SK-N-SH treated with all-trans-retinoic acid at 6 μM for 48 hours (cell line): ENCODE measurements around the gene LRRC53.

Experiments
- ARNTL ChIP-seq: fragments of 450-650 bp; formaldehyde crosslinking; IDR thresholded peaks from 2 replicates; pipeline ENCODE4 v1.5.0; 2020; ENCODE audit warnings: low read depth, mild to moderate bottlenecking, moderate library complexity, borderline replicate concordance
- BACH2 ChIP-seq: fragments of 250-450 bp; sonication (Bioruptor Pico); IDR thresholded peaks from 2 replicates; pipeline ENCODE4 v1.9.0; 2021; ENCODE audit warnings: mild to moderate bottlenecking, borderline replicate concordance
- ESRRG ChIP-seq: fragments of 250-450 bp; sonication (Bioruptor Pico); IDR thresholded peaks from 2 replicates; pipeline ENCODE4 v1.6.1; 2021; ENCODE audit warnings: mild to moderate bottlenecking
- ISL1 ChIP-seq: fragments of 250-450 bp; sonication (Bioruptor Pico); IDR thresholded peaks from 2 replicates; pipeline ENCODE4 v2.1.2; 2022; ENCODE audit warnings: mild to moderate bottlenecking, moderate library complexity
- PPARA ChIP-seq: fragments of 250-450 bp; sonication (Bioruptor Pico); IDR thresholded peaks from 2 replicates; pipeline ENCODE4 v1.5.0; 2020; ENCODE audit warnings: mild to moderate bottlenecking, borderline replicate concordance
- SNAI2 ChIP-seq: fragments of 250-450 bp; sonication (Bioruptor Pico); IDR thresholded peaks from 2 replicates; pipeline ENCODE4 v1.5.0; 2020; ENCODE audit warnings: mild to moderate bottlenecking, moderate library complexity
- ZFP30 ChIP-seq: fragments of 450-650 bp; formaldehyde crosslinking; IDR thresholded peaks from 2 replicates; pipeline ENCODE4 v1.5.0; 2022; ENCODE audit warnings: mild to moderate bottlenecking, moderate library complexity
- ZNF565 ChIP-seq: fragments of 450-650 bp; formaldehyde crosslinking; conservative IDR thresholded peaks from 2 replicates; pipeline ENCODE4 v1.5.0; 2020; ENCODE audit warnings: low read depth, mild to moderate bottlenecking, moderate library complexity
- ZNF8 ChIP-seq: fragments of 450-650 bp; formaldehyde crosslinking; IDR thresholded peaks from 2 replicates; pipeline ENCODE4 v1.5.0; 2020; ENCODE audit warnings: mild to moderate bottlenecking, moderate library complexity
- TF ChIP-seq, protein P1 (sequence below): fragments of 250-450 bp; sonication (Bioruptor Pico); IDR thresholded peaks from 2 replicates; pipeline ENCODE4 v1.5.1; 2020; ENCODE audit warnings: low read depth, mild to moderate bottlenecking, moderate library complexity
- TF ChIP-seq, protein P2 (sequence below): fragments of 250-450 bp; sonication (Bioruptor Pico); IDR thresholded peaks from 2 replicates; pipeline ENCODE4 v1.5.0; 2020; ENCODE audit warnings: mild to moderate bottlenecking, moderate library complexity
- TF ChIP-seq, protein P3 (sequence below): fragments of 250-450 bp; sonication (Bioruptor Pico); IDR thresholded peaks from 2 replicates; pipeline ENCODE4 v1.5.1; 2021; ENCODE audit warnings: mild to moderate bottlenecking, moderate library complexity

DNA sequence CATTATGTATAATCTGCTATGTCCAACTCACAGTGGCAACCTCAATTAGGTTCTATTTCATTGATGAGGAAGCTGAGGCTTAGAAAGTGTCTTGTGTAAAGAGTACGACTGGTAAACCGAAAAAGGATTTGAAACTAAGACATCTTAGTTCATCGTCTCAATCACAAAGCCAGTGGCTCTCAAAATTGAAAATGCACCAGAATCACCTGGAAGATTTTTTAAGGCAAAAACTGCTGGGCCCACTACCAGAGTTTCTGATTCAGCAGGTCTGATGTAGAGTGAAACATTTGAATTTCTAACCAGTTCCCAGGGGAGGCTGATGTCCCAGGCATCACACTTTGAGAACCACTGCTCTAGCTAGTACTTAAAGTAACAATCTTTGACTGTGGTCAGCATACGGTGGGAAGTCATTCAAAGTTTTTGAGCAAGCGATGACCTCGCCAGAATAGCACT lies 5.2 kb upstream of the LRRC53 start:
- TF ChIP-seq ISL1 (CRISPR knock-in tag), result no peak
- TF ChIP-seq ARNTL (CRISPR knock-in tag), result no peak
- TF ChIP-seq, protein P1, sequence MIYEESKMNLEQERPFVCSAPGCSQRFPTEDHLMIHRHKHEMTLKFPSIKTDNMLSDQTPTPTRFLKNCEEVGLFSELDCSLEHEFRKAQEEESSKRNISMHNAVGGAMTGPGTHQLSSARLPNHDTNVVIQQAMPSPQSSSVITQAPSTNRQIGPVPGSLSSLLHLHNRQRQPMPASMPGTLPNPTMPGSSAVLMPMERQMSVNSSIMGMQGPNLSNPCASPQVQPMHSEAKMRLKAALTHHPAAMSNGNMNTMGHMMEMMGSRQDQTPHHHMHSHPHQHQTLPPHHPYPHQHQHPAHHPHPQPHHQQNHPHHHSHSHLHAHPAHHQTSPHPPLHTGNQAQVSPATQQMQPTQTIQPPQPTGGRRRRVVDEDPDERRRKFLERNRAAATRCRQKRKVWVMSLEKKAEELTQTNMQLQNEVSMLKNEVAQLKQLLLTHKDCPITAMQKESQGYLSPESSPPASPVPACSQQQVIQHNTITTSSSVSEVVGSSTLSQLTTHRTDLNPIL (CRISPR knock-in tag), result no peak
- TF ChIP-seq ZFP30 (CRISPR knock-in tag), result no peak
- TF ChIP-seq, protein P2, sequence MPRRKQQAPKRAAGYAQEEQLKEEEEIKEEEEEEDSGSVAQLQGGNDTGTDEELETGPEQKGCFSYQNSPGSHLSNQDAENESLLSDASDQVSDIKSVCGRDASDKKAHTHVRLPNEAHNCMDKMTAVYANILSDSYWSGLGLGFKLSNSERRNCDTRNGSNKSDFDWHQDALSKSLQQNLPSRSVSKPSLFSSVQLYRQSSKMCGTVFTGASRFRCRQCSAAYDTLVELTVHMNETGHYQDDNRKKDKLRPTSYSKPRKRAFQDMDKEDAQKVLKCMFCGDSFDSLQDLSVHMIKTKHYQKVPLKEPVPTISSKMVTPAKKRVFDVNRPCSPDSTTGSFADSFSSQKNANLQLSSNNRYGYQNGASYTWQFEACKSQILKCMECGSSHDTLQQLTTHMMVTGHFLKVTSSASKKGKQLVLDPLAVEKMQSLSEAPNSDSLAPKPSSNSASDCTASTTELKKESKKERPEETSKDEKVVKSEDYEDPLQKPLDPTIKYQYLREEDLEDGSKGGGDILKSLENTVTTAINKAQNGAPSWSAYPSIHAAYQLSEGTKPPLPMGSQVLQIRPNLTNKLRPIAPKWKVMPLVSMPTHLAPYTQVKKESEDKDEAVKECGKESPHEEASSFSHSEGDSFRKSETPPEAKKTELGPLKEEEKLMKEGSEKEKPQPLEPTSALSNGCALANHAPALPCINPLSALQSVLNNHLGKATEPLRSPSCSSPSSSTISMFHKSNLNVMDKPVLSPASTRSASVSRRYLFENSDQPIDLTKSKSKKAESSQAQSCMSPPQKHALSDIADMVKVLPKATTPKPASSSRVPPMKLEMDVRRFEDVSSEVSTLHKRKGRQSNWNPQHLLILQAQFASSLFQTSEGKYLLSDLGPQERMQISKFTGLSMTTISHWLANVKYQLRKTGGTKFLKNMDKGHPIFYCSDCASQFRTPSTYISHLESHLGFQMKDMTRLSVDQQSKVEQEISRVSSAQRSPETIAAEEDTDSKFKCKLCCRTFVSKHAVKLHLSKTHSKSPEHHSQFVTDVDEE, result no peak
- TF ChIP-seq ZNF8 (CRISPR knock-in tag), result no peak
- TF ChIP-seq ZNF565, result no peak
- TF ChIP-seq ESRRG, result no peak
- no peak for TF ChIP-seq SNAI2 (CRISPR knock-in tag)
- no peak for TF ChIP-seq PPARA (CRISPR knock-in tag)
- TF ChIP-seq, protein P3, sequence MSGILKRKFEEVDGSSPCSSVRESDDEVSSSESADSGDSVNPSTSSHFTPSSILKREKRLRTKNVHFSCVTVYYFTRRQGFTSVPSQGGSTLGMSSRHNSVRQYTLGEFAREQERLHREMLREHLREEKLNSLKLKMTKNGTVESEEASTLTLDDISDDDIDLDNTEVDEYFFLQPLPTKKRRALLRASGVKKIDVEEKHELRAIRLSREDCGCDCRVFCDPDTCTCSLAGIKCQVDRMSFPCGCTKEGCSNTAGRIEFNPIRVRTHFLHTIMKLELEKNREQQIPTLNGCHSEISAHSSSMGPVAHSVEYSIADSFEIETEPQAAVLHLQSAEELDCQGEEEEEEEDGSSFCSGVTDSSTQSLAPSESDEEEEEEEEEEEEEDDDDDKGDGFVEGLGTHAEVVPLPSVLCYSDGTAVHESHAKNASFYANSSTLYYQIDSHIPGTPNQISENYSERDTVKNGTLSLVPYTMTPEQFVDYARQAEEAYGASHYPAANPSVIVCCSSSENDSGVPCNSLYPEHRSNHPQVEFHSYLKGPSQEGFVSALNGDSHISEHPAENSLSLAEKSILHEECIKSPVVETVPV, result no peak
- no peak for TF ChIP-seq BACH2 (CRISPR knock-in tag)
